Dedifferentiated amniotic fluid mesenchymal stem cell (primary cell): ENCODE data around the gene RSRC1.
A peak's percentile ranks its signal among the peaks of the same experiment; 100 is the strongest.
"Not testable (repeated sequence)": the region's sequence is repeated elsewhere in the genome, so short reads cannot be mapped to it uniquely, and the experiment has no call there.

Source experiments
- DNase-seq: peaks from one replicate; pipeline ENCODE4 v3.0.0-alpha.2; 2016; ENCODE audit errors: extremely low spot score

RSRC1 gene

GRCh38 chr3:158402590-158402989, 292.7 kb downstream of the RSRC1 start:
- DNase-seq, result no peak

- DNase-seq, result no peak
Observed at GRCh38 chr3:158403013-158403412, 293.1 kb downstream of the RSRC1 start.

DNA sequence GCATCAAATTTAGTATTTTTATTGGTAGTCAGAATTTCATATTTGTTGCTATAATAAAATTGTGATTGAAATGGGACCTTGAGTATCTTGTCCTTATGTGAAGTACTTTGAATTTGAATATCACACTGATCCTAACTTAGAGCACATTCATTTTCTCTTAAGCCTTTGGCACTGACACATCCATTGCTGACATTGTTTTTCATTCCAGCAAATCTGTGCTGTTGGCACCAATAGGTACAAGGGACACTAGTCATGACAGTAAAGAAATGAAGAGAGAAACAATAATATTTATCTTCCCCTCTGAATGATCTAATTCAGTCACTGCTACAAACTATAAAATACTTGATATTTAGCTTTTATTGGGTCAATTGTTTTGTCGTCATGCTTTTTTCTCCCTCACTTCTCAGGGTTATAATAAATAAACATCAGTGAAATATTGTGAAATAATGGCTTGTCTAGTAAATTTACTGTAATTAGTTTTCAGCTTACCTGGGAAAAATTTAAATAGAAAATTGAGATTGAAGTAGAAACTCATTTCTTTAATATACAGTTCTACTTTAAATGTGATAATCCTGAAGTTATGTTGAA, 294.3 kb downstream of the RSRC1 start:
- DNase-seq, result no peak

DNA sequence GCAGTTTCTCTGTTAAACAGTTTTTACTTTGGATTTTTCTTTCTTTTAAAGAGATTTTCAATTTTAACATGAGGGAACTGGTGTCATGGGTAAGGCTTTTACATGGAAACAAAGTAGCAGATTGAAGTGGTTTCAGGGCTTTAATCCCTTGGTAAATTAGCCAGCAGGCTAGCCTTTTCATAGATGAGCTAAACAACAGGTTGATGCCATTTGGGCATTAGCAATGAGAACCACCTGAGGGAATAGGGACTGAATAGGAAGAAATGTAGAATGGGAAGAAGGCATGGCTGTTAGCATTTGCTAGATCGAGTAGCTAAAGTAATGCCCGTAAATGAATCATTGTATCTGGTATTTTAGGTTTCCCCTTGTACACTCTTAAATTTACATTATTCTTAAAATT, 295.6 kb downstream of the RSRC1 start:
- DNase-seq, result no peak

- DNase-seq, result no peak
Observed at GRCh38 chr3:158407844-158408517, 298.1 kb downstream of the RSRC1 start.

DNA sequence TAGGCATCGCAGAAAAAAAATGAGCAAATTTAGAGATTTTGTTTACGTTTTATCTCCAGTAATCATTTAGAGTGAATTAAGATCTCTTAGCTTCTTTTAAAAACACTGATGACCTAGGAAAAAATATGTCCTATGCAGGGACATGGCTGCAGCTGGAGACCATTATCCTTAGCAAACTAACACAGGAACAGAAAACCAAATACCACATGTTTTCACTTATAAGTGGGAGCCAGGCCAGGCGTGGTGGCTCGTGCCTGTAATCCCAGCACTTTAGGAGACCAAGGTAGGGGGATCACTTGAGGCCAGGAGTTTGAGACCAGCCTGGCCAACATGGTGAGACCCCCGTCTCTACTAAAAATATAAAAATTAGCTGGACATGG, 298.6 kb downstream of the RSRC1 start:
- DNase-seq, result not testable (repeated sequence)

DNA sequence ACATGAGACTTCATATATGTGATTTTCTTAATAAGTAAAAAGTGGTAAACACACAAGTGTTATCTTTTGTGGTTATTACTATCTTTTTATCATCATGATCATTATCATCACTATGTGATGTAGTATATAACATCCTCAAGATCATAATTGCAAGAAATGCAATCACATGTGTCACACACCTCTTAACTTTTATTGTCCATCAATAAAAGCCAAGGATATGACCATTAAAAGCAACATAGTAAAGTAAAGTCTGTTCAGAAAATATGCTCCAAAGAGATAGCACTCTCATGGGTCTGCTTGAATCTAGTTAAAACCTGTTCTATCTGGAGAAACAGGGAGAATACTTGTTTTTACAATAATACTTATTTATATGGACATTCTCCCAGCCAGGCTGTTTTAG, 308.1 kb downstream of the RSRC1 start:
- DNase-seq, result no peak

DNA sequence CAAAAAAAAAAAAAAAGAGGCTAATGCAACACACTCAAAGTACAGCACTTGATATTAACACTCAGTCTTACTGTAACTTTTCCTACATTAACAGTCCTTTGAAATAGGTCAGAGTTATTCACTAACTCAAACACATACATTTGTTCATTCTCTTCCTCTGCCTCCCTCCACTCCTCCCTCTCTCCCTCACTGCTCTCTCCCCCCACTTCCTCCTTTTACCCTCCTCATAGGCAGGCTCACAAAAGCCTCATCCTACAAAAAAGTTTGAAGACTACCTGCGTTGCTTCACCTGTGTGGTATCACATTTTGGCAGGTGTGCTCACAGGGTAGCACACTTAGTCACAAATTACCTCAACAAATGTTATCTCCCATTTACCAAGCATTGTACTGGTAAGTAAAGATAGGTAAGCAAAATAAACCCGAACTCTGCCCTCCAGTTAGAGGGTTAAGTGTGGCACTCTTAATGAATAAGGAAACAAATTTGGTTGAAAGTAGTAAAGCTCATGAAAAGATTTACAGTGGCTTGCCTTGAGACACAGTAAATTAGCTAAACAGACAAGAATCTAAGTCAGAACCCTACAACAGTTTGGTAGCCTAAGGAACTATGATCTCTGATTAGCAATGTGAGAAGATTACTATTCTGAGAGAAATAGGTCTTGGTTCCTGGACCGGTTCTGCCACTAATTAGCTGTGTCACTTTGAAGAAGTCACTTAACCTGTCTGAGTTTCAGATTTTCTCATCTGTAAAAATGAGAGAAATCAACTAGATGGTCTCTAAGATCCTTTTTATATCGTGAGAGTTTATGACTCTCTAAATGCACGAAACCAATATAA, 310.1 kb downstream of the RSRC1 start:
- DNase-seq, result no peak

DNA sequence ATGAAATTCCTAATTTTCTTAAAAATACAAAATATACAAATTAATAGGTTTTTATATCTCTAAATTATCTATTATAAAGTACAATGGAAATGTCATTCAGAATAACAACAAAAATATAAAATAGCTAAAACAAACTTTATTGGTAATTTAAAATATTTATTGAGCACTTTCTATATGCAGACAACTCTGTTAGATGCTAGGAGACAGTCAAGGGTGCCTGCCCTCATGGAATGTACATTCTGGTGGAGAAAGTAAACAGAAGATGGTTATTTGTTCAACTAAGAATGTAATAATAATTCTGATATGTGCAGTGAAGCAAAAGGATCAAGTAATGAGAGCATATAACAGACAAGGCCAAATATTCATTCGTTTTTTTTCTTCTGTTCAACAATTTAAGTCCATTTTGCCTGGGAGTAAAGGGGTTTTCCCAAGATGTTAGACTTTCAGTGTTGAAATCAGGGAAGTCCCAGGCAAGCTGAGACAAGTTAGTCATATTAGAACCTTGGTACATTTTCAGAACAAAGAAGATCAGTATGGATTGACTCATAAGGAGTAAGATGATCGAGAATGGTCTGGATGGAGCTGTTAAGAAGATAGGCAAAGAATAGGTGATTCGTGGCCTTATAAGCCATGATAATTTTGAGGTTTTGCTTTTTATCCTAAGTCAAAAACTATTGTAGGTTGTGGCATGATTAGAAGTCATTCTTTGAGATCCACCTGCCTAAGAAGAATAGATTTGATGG, 310.9 kb downstream of the RSRC1 start:
- DNase-seq, result no peak

DNA sequence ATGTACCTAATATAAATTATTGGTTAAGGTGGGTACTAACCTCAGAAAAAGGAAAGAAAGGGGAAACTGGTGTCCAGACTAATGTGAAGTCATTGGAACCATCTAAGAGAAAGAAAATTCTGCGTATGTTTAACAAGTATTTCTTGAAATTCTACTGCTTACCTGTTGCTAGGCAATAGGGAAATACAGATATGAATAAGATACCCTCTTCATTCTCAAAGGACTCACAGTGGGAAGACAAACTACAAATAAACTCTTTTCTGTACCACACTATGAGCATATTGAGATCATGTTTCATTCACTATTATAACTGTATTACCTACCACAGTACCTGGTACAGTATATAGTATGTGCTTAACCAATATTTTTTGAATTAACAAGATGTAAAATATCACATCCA, 320.6 kb downstream of the RSRC1 start:
- no peak for DNase-seq

- DNase-seq, result no peak
Observed at GRCh38 chr3:158430968-158431367, 321.1 kb downstream of the RSRC1 start.

DNA sequence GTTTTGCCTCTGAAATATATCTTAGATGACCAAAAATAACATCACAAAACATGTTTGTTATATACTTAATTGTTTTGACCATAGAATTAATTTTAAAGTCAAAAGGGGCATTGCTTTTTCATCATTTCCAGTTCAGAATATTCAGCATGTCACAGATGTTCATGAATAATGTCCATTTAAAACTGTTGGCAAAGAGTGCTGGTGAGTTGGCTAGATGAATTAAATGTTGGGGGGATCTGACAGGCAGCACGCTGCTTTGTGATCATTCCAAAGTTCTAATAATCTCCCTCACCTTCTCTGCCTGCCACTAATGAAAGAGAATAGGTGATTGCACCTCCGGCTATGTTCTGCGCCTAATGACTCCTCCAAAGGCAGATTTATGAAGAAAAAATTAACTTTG, 321.9 kb downstream of the RSRC1 start:
- no peak for DNase-seq

DNA sequence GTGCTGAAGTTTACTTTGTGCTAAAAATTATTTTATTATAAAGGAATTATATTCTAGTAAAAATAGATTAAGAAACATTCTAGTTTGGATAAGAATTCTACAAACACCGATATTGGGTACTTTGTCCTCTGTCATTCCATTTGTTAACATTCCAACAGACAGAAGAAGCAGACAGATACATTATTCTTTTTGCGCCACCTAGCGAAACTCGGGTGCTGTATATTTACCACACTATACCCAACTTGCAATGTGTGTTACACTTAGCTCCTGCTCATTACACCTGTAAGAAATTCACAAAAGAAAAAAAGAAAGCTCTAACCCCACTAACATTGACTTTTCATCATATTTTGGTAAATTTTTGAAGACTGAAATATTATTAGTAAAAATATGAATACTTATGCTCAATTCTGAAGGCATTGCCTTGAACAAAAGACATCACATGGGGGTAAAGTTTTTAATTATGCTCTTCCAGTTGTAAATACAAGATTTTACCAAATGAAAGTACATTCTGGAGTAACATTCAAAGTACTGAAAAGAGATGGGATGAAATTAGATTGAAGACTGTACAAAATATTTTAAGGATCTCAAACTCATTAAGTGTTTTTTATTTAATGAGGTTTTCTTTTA, 324.6 kb downstream of the RSRC1 start:
- DNase-seq, result peak; percentile 87

- DNase-seq, result no peak
Observed at GRCh38 chr3:158443632-158444031, 333.7 kb downstream of the RSRC1 start.

DNA sequence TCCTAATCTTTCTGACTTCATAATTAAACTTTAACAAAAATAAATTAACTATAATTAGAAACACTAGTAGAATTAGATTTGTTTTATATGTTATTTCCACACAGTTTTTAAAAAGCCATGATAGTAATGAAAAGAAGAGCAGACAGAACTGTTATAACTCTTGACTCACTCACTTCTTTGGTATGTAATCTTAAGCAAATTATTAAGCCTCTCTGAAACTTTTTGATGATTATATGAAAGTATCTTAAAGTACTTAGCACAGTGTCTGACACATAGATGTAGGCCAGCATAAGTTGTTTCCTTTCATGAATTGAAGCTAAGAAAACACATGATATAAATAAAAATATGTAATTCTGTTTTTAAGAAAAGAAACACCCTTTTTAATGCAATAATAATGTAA, 337.5 kb downstream of the RSRC1 start:
- no peak for DNase-seq

DNA sequence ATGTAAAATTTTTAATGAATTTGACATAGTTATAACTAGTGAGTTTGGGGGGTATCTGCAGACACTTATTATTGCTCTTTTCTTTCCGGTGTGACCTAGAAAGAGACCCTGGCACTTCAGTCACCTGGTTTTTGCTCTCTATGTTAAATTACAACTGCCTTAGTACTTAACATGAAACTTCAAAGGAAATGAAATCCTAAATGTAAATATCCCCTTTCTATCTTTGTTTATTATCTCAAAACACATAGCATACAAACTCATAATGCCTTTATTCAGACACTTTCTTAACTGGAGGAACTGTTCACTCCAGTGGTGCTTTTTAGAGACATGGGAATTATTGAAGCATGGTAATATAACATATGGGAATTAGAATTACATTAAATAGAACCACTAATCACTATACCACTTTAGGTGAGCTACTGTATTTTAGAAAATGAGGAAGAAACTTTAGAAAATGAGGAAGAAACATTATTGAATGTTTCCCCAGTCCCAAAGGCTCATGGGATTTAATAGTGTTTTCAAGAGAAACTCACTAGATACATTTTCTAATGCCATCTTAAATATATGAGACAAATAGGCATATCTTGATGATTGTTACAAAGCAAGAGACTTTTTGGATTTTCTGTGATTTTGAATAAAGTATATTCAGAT, 341.6 kb downstream of the RSRC1 start:
- DNase-seq, result no peak

DNA sequence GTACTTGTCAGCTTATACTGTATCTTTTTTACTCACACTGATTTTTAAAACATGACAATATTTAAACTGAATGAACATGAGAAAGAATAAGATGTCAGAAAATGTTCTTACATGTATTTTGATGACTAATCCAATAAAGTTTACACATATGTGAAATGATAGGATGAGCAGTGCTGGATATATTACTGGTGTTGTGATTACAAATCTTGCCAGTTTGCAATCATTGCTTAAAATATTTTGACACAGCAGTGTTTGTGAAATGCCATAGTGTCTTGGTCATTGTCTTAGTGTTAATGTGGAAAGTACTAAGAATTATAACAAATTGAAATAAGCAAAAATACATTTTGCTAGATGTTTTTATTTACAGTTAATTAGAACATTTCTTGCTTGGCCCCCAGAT, 342.4 kb downstream of the RSRC1 start:
- DNase-seq, result no peak

- no peak for DNase-seq
Observed at GRCh38 chr3:158453004-158453403, 343.1 kb downstream of the RSRC1 start.

DNA sequence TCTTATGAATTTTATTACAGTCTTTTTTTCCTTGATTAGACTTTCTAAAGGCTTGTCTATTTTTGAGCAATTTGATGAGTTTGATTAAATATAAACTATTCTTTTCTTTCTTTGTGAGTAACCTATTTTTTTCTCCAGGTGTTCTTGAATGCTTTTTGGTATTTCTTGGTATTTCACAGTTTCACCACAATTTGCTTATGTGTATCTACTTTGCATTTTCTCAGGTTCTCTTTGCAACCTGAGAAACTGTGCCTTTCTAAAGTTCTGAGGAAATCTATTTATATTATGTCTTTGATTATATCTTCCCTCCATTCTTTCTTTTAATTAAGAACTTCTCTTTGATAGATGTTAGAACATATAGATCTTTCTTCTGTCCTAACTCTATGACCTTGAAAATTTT, 344.0 kb downstream of the RSRC1 start:
- DNase-seq, result no peak

DNA sequence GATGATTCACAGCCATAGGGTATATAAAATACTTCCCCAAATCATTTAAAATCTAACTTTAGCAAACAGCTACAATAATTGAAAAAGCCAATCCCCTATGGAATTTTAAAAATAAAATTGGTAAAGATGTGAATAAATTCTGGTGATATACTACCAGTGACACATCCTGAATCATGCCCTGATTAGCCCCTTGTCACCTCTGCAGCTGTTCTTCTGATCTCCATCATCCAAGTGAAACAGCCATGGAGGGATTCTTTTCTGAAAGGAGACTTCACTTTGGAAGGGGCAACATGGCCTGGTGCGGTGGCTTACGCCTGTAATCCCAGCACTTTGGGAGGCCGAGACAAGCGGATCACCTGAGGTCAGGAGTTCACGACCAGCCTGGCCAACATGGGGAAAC, 345.5 kb downstream of the RSRC1 start:
- no peak for DNase-seq

DNA sequence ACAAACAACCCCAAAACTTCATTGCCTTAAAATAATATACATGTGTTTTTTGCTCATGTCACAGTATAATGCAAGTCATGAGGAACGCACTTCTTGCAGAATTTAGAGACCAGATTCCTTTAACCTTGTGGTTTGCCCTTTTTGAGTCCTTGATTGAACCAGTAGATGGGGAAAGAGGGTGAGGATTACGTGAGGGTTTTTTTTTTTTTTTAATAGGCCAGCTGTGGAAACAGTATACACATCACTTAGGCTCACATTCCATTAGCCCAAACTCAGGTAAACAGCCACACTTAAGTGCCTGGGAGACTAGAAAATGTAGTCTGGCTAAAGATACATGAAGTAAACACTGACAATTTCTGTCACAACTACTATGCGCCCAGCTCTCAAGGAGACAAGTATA, 346.2 kb downstream of the RSRC1 start:
- DNase-seq, result no peak
